Measurements from ENCODE around the gene MTHFD2L.
"Not testable (repeated sequence)": the region's sequence is repeated elsewhere in the genome, so short reads cannot be mapped to it uniquely, and the experiment has no call there.

MTHFD2L gene

GRCh38 chr4:74121643-74122579 lies 36.0 kb upstream of the MTHFD2L start:
- no peak overlapping the region for H3K4me3 ChIP-seq (ENCODE audit: low read depth, low read length)
- TF ChIP-seq CTCF (IDR thresholded peaks at IDR 0.05; ENCODE audit: low read depth, low read length, missing control alignments): no peak
- no peak for DNase-seq (ENCODE audit: low read depth)

GRCh38 chr4:74123065-74123728 lies 34.7 kb upstream of the MTHFD2L start:
- DNase-seq (ENCODE audit: low read depth): no peak
- H3K4me3 ChIP-seq (ENCODE audit: low read depth, low read length): no peak overlapping the region
- TF ChIP-seq CTCF (IDR thresholded peaks at IDR 0.05; ENCODE audit: low read depth, low read length, missing control alignments): no peak

GRCh38 chr4:74125029-74125428 lies 32.9 kb upstream of the MTHFD2L start:
- no peak overlapping the region for H3K4me3 ChIP-seq (ENCODE audit: low read depth, low read length)
- no peak for TF ChIP-seq CTCF (IDR thresholded peaks at IDR 0.05; ENCODE audit: low read depth, low read length, missing control alignments)
- no peak for DNase-seq (ENCODE audit: low read depth)

DNA sequence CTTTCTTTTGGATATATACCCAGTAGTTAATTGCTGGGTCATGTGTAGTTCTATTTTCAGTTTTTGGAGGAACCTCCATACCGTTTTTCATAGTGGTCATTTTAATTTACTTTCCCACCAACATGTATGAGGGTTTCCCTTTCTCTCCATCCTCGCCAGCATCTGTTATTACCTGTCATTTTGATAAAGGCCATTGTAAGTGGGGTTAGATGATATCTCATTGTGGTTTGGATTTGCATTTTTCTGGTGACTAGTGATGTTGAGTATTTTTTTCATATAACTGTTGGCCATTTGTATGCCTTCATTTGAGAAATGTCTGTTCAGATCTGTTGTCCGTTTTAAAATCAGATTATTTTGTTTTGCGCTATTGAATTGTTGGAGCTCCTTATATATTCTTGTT lies 30.2 kb upstream of the MTHFD2L start:
- no peak for DNase-seq (ENCODE audit: low read depth)
- no peak overlapping the region for H3K4me3 ChIP-seq (ENCODE audit: low read depth, low read length)
- no peak for TF ChIP-seq CTCF (IDR thresholded peaks at IDR 0.05; ENCODE audit: low read depth, low read length, missing control alignments)

GRCh38 chr4:74130843-74131242 lies 27.1 kb upstream of the MTHFD2L start:
- not testable (repeated sequence) for DNase-seq (ENCODE audit: low read depth); H3K4me3 ChIP-seq (ENCODE audit: low read depth, low read length)

GRCh38 chr4:74132188-74132587 lies 25.7 kb upstream of the MTHFD2L start:
- not testable (repeated sequence) for H3K4me3 ChIP-seq (ENCODE audit: low read depth, low read length); DNase-seq (ENCODE audit: low read depth)

DNA sequence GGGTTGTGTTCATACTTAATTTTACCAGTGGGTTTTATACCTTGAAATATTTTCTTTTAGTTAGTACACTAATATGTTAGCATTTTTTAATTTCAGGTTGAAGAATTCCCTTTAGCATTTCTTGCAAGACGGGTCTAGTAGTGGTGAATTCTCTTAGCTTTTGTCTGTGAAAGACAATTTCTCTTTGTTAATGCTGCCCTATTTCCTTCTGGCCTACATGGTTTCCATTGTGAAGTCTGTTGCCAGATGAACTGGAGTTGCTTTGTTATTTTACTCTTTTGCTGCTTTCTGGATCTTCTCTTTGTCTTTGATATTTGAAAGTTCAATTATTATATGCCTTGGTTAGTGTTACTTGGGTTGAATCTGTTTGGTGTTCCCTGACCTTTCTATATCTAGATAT lies 25.0 kb upstream of the MTHFD2L start:
- no peak overlapping the region for H3K4me3 ChIP-seq (ENCODE audit: low read depth, low read length)
- DNase-seq (ENCODE audit: low read depth): no peak
- no peak for TF ChIP-seq CTCF (IDR thresholded peaks at IDR 0.05; ENCODE audit: low read depth, low read length, missing control alignments)

All from GM12864 (cell line).